RWPE2 (cell line): ENCODE data around the gene SIX3.
A peak's percentile ranks its signal among the peaks of the same experiment; 100 is the strongest.

Experiments used
- ATAC-seq: fragments of 200-7000 bp; cut with Tn5 transposase; 3 replicates; pipeline ENCODE4 v1.9.1; 2021; ENCODE audit warnings: low read depth
- DNase-seq: peaks from one replicate; pipeline ENCODE4 v3.0.0-alpha.2; 2020; ENCODE audit warnings: low spot score
- H3K27ac ChIP-seq: fragments of 450-650 bp; 2 replicates; pipeline ENCODE4 v1.5.1; 2017; ENCODE audit warnings: mild to moderate bottlenecking; ENCODE audit not compliant: poor library complexity, severe bottlenecking
- H3K27me3 ChIP-seq: fragments of 250-450 bp; sonication (Bioruptor Pico); 2 replicates; pipeline ENCODE4 v1.5.1; 2021; ENCODE audit warnings: mild to moderate bottlenecking, moderate library complexity; ENCODE audit not compliant: insufficient read depth, poor library complexity, severe bottlenecking
- H3K36me3 ChIP-seq: fragments of 250-450 bp; sonication (Bioruptor Pico); 2 replicates; pipeline ENCODE4 v1.5.1; 2020; ENCODE audit warnings: low read depth, mild to moderate bottlenecking, moderate library complexity
- H3K4me1 ChIP-seq: fragments of 250-450 bp; sonication (Bioruptor Pico); 2 replicates; pipeline ENCODE4 v1.5.1; 2021; ENCODE audit warnings: mild to moderate bottlenecking, moderate library complexity; ENCODE audit not compliant: insufficient read depth, poor library complexity, severe bottlenecking
- H3K4me3 ChIP-seq: fragments of 250-450 bp; sonication (Bioruptor Pico); 2 replicates; pipeline ENCODE4 v1.5.1; 2021; ENCODE audit warnings: mild to moderate bottlenecking, moderate library complexity; ENCODE audit not compliant: severe bottlenecking
- H3K9me3 ChIP-seq: fragments of 250-450 bp; sonication (Bioruptor Pico); 2 replicates; pipeline ENCODE4 v1.5.1; 2021; ENCODE audit warnings: mild to moderate bottlenecking, moderate library complexity; ENCODE audit not compliant: severe bottlenecking
- TF ChIP-seq, protein P1 (sequence below): fragments of 450-650 bp; IDR thresholded peaks from one replicate; pipeline ENCODE4 v1.5.1; 2017; ENCODE audit warnings: mild to moderate bottlenecking, moderate library complexity; ENCODE audit not compliant: poor library complexity, severe bottlenecking

Gene SIX3

DNA sequence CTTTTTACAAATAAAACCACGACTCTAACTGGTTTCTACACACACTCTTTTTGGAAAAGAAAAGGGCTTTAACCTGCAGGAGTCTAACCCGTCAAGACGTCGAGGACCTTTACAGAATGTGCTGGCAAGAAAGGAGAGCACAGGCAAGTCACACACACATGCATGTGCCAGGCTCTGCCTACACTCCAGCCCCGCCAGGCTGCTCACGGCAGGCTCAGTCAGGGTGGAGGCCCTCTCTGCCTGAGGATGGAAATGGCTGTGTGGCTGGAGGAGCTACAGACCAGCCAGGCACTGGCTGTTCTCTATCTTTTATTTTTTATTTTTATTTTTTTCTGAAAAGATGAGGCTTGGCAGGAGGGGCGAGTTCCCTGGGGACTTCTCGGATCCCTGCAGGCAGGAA is 10.2 kb downstream of the SIX3 start:
- no peaks in the 10 kb centered on the region for H3K4me1 ChIP-seq
- DNase-seq (no peak), ATAC-seq (no peak)
- TF ChIP-seq, protein P1, sequence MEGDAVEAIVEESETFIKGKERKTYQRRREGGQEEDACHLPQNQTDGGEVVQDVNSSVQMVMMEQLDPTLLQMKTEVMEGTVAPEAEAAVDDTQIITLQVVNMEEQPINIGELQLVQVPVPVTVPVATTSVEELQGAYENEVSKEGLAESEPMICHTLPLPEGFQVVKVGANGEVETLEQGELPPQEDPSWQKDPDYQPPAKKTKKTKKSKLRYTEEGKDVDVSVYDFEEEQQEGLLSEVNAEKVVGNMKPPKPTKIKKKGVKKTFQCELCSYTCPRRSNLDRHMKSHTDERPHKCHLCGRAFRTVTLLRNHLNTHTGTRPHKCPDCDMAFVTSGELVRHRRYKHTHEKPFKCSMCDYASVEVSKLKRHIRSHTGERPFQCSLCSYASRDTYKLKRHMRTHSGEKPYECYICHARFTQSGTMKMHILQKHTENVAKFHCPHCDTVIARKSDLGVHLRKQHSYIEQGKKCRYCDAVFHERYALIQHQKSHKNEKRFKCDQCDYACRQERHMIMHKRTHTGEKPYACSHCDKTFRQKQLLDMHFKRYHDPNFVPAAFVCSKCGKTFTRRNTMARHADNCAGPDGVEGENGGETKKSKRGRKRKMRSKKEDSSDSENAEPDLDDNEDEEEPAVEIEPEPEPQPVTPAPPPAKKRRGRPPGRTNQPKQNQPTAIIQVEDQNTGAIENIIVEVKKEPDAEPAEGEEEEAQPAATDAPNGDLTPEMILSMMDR, result no peak
- no peak overlapping the region for H3K27ac ChIP-seq
- H3K4me3 ChIP-seq, result no peak overlapping the region
- H3K27me3 ChIP-seq, result peaks cover 44% of the 10 kb centered on the region
- no peaks in the 10 kb centered on the region for H3K36me3 ChIP-seq
- no peaks in the 10 kb centered on the region for H3K9me3 ChIP-seq

DNA sequence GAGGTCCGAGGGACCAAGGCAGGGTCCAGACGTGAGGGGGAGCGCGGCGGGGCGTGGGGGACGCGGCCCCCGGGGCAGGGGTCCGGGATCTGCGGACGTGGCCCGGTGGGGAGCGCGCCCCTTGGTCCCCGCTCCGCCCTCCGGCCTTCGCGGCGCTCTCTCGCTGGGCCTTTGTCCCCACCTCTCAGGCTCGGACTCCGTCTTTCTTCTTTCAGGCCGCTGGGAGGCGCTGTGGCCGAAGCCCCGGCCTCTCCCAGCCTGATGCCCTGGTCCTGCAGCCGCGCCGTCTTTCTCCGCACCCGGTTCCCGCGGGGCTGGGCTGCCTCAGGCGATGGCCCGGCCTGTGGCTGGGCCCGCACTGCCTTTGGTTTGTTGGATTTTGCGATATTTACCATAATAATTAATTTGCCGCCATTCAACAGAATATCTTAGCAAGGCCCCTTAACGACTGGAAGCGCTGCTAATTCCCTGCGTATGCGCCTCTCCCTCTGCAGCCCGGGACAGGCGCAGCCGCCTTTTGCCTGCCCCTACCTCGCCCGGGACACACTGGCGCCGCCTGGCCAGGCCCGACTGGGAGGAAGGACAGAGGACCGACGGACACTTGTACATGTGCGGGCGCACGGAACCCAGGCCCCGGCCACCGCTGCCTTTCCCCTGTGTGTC is 10.8 kb downstream of the SIX3 start:
- H3K4me1 ChIP-seq, result no peaks in the 10 kb centered on the region
- no peak overlapping the region for H3K27ac ChIP-seq
- DNase-seq, result no peak
- H3K36me3 ChIP-seq, result no peaks in the 10 kb centered on the region
- TF ChIP-seq, protein P1, result peak; percentile 62
- H3K27me3 ChIP-seq, result peaks cover 44% of the 10 kb centered on the region
- H3K9me3 ChIP-seq, result no peaks in the 10 kb centered on the region
- no peak overlapping the region for H3K4me3 ChIP-seq
- ATAC-seq, result peak; percentile 35

DNA sequence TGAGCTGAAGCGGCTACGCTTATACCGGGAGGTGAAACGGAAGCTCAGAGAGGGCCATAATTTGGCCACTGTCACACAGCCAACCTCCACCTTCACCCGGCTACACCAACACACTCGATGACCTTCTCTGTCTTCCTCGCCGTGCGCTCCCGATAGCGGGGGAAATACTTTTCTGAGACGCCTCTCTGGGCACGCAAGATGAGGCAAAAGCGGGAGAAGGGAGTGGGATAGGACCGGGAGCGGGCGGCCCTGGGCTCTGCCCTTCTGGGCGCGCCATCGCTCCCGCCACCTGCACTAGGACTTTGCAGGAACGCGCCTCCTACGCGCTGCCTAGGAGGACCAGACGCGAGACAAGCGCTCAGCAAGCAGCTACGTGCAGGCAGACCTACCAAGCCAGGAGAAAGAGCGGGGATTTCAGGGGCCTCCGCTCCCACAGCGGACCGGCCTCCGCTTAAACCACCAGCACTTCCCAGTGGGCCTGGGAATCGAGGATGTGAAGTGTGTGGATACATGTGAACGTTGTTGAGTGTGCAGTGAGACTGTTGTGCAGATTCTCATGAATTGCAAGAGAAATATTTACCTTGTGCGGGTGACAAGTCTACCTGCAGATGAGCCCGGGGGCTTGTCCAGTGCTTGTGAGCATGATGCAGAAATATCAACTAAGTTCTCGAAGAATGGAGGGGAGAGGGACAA is 11.4 kb downstream of the SIX3 start:
- TF ChIP-seq, protein P1, result no peak
- DNase-seq, result no peak
- no peaks in the 10 kb centered on the region for H3K4me1 ChIP-seq
- ATAC-seq, result no peak
- H3K9me3 ChIP-seq, result no peaks in the 10 kb centered on the region
- no peak overlapping the region for H3K4me3 ChIP-seq
- no peaks in the 10 kb centered on the region for H3K36me3 ChIP-seq
- peaks cover 44% of the 10 kb centered on the region for H3K27me3 ChIP-seq
- H3K27ac ChIP-seq, result no peak overlapping the region

DNA sequence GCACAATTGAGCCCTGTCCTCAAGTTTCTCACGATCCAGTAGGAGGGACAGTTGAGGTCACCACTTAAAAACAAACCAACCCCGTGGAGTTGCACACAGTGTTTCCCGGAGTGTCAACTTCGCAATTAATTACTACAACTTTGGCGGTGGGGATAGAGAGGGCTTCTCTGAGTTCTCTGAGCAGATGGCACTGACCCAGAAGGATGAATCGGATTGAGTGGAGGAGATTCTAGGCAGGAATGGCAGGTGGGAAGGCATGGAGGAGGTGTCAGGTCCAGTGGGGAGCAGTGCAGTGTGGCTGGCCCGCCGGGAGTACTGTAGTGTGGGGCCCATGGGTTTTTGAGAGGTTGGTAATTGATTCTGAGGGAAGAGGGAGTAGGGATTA is 12.0 kb downstream of the SIX3 start:
- Histone ChIP-seq H3K4me1 (peaks cover 2% of the 10 kb centered on the region), H3K36me3 (no peaks in the 10 kb centered on the region), H3K4me3 (no peak overlapping the region), H3K27me3 (peaks cover 44% of the 10 kb centered on the region), H3K9me3 (no peaks in the 10 kb centered on the region), H3K27ac (no peak overlapping the region)
- TF ChIP-seq, protein P1, result no peak
- no peak for DNase-seq
- ATAC-seq, result no peak

DNA sequence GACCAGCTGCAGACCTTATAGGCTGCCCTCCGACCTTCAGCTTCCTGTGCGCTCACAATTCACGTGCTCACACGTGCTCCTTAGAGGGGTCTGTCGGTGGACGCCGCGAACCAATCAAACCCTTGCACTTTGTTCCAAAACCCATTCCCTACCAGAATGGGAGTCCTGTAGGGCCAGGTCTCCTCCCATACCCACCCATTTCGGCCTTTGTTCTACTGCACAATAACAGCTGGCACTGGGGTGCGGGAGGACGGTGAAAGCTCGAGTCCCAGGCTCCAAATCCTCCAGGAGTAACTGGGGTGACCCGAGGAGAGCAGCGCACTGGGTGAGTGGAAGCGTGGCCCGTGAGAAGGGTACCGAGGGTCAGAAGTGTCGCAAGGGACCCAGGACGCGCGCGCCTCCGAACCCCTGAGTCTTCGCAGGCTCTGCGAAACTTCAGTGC is 13.0 kb downstream of the SIX3 start:
- DNase-seq (no peak), ATAC-seq (no peak)
- TF ChIP-seq, protein P1, result no peak
- Histone ChIP-seq H3K4me1 (peaks cover 9% of the 10 kb centered on the region), H3K9me3 (no peaks in the 10 kb centered on the region), H3K27me3 (peaks cover 44% of the 10 kb centered on the region), H3K4me3 (no peak overlapping the region), H3K36me3 (no peaks in the 10 kb centered on the region), H3K27ac (no peak overlapping the region)
